Small intestine (tissue), 7 donors: ENCODE results near the gene GLT8D2. TPM values are rescaled to one million over a fixed set of nuclear protein-coding genes. Genes with fewer than 3 reads are reported as not detected.

ENCODE experiments used
- DNase-seq, 2 donors: peaks; one replicate each; pipeline versions ENCODE4 v3.0.0 to v3.0.0-alpha.2; 2013
- FAIRE-seq: peaks from 2 replicates; lab custom pipeline; 2012; peaks lifted over from hg19 to GRCh38; lab: Jason Lieb, UNC
- H3K27ac ChIP-seq, 3 donors: one replicate each; pipeline ENCODE4 v1.5.1; 2013; ENCODE audit warnings: low read length in 2 of 3, mild to moderate bottlenecking in 2 of 3, control low read depth in 1 of 3, inconsistent platforms in 1 of 3, low read depth in 1 of 3, moderate library complexity in 1 of 3
- H3K27me3 ChIP-seq, 3 donors: one replicate each; pipeline ENCODE4 v1.6.1; 2013; ENCODE audit warnings: low read length in 3 of 3, inconsistent platforms in 1 of 3; ENCODE audit not compliant: control insufficient read depth in 3 of 3, insufficient read depth in 3 of 3
- H3K36me3 ChIP-seq, 3 donors: one replicate each; pipeline ENCODE4 v1.6.1; 2013; ENCODE audit warnings: low read length in 3 of 3, inconsistent platforms in 1 of 3, low read depth in 1 of 3, mild to moderate bottlenecking in 1 of 3, moderate library complexity in 1 of 3; ENCODE audit not compliant: control insufficient read depth in 3 of 3, insufficient read depth in 2 of 3
- H3K4me1 ChIP-seq, 3 donors: one replicate each; pipeline ENCODE4 v1.6.1; 2013; ENCODE audit warnings: low read length in 2 of 3, inconsistent platforms in 1 of 3, low read depth in 1 of 3, mild to moderate bottlenecking in 1 of 3, moderate library complexity in 1 of 3; ENCODE audit not compliant: control insufficient read depth in 3 of 3, insufficient read depth in 2 of 3
- H3K4me3 ChIP-seq, 3 donors: one replicate each; pipeline ENCODE4 v1.5.1; 2013; ENCODE audit warnings: low read length in 3 of 3, control low read depth in 1 of 3, inconsistent platforms in 1 of 3, low read depth in 1 of 3, mild to moderate bottlenecking in 1 of 3, moderate library complexity in 1 of 3
- H3K9me3 ChIP-seq, 2 donors: one replicate each; pipeline ENCODE4 v1.6.1; 2013; ENCODE audit warnings: low read depth in 1 of 2, low read length in 1 of 2; ENCODE audit not compliant: control insufficient read depth in 2 of 2, insufficient read depth in 1 of 2
- WGBS, 3 donors: extraction: QIAGEN DNeasy Blood & Tissue Kit; methylation state at CpG; one replicate each; pipeline ENCODE4 v1.1.7; 2013; 5-methylcytosine and 5-hydroxymethylcytosine counted together
- polyA plus RNA-seq, 4 donors: library from polyadenylated mRNA; stranded (reverse) in 3 of 4; unstranded in 1 of 4; fragments of 200-250 nt in 3 of 4; fragments of 120-200 nt in 1 of 4; gene quantifications; one replicate each; pipeline versions ENCODE4 v1.2.1 to v1.2.3, GENCODE V29; 2013
- donor health status: healthy with polysubstance abuse.
- donor health status: control.
- donor health status: control.
- donor health status: Bipolar disorder and iron deficiency.
- donor health status: healthy.

Gene GLT8D2
- polyA plus RNA-seq, 4 donors = 0.54 to 10.9 (median 5.2) TPM; not detected in 1

- Histone ChIP-seq H3K27ac (no peak overlapping the region), H3K36me3 (no peaks in the 10 kb centered on the region), H3K4me1 (peaks cover 1 to 3% (median 2%) of the 10 kb centered on the region in 3 donors), H3K27me3 (peaks cover 0 to 14% (median 0%) of the 10 kb centered on the region in 3 donors), H3K9me3 (peaks cover 0 to 6% of the 10 kb centered on the region in 2 donors), H3K4me3 (no peak overlapping the region)
- FAIRE-seq (no peak), DNase-seq (no peak)
- 73 to 87% (median 77%) methylated on average over 2 of the region's 2 CpGs for WGBS, 3 donors
Measured at GRCh38 chr12:104059963-104060362, 10.0 kb upstream of the GLT8D2 start.

GRCh38 chr12:104058802-104059201 lies 8.8 kb upstream of the GLT8D2 start:
- 82 to 87% (median 86%) methylated on average over 4 of the region's 4 CpGs for WGBS, 3 donors

GRCh38 chr12:104057771-104058197 lies 7.8 kb upstream of the GLT8D2 start:
- no peak for FAIRE-seq
- H3K9me3 ChIP-seq = peaks cover 0 to 6% of the 10 kb centered on the region in 2 donors

More at GRCh38 chr12:104058802-104059201, 8.8 kb upstream of the GLT8D2 start:
- peaks cover 0 to 16% (median 0%) of the 10 kb centered on the region in 3 donors for H3K27me3 ChIP-seq
- no peak for DNase-seq
- no peak overlapping the region for H3K27ac ChIP-seq
- H3K36me3 ChIP-seq = no peaks in the 10 kb centered on the region
- H3K4me3 ChIP-seq = no peak overlapping the region
- peaks cover 0 to 6% of the 10 kb centered on the region in 2 donors for H3K9me3 ChIP-seq
- H3K4me1 ChIP-seq = peaks cover 0 to 3% (median 2%) of the 10 kb centered on the region in 3 donors
- no peak for FAIRE-seq

GRCh38 chr12:104056419-104056972 lies 6.5 kb upstream of the GLT8D2 start:
- H3K36me3 ChIP-seq = no peaks in the 10 kb centered on the region
- 25 to 63% (median 36%) methylated on average over 4 of the region's 4 CpGs for WGBS, 3 donors
- peaks cover 0 to 3% (median 2%) of the 10 kb centered on the region in 3 donors for H3K4me1 ChIP-seq
- FAIRE-seq = no peak
- H3K27ac ChIP-seq = no peak overlapping the region
- DNase-seq = no peak
- no peak overlapping the region for H3K4me3 ChIP-seq
- H3K27me3 ChIP-seq = peaks cover 0 to 16% (median 0%) of the 10 kb centered on the region in 3 donors
- peaks cover 0 to 6% of the 10 kb centered on the region in 2 donors for H3K9me3 ChIP-seq

More at GRCh38 chr12:104057771-104058197, 7.8 kb upstream of the GLT8D2 start:
- H3K27me3 ChIP-seq = peaks cover 0 to 16% (median 0%) of the 10 kb centered on the region in 3 donors
- peak; percentile 19 to 24 for DNase-seq
- H3K36me3 ChIP-seq = no peaks in the 10 kb centered on the region
- WGBS, 3 donors = 0 to 4% (median 2%) methylated on average over 1 of the region's 1 CpG
- peaks cover 0 to 3% (median 2%) of the 10 kb centered on the region in 3 donors for H3K4me1 ChIP-seq
- no peak overlapping the region for H3K27ac ChIP-seq
- no peak overlapping the region for H3K4me3 ChIP-seq

- DNase-seq = peak in 1 of 2 donors; percentile 56
- 7 to 27% (median 13%) methylated on average over 5 of the region's 5 CpGs for WGBS, 3 donors
- Histone ChIP-seq H3K27me3 (peaks cover 0 to 15% (median 0%) of the 10 kb centered on the region in 3 donors), H3K4me3 (no peak overlapping the region), H3K4me1 (peaks cover 0 to 3% (median 2%) of the 10 kb centered on the region in 3 donors), H3K9me3 (peaks cover 0 to 6% of the 10 kb centered on the region in 2 donors), H3K27ac (no peak overlapping the region), H3K36me3 (no peaks in the 10 kb centered on the region)
- no peak for FAIRE-seq
Measured at GRCh38 chr12:104055686-104056388, 5.8 kb upstream of the GLT8D2 start.

GRCh38 chr12:104054681-104055346 lies 4.8 kb upstream of the GLT8D2 start:
- no peak for FAIRE-seq

GRCh38 chr12:104050436-104050835 lies 449 bp upstream of the GLT8D2 start:
- 44 to 57% (median 48%) methylated on average over 3 of the region's 3 CpGs for WGBS, 3 donors
- DNase-seq (no peak), FAIRE-seq (no peak)
- H3K36me3 ChIP-seq = no peaks in the 10 kb centered on the region
- H3K4me3 ChIP-seq = peak overlapping the region in 1 of 3 donors; percentile 29
- H3K9me3 ChIP-seq = no peaks in the 10 kb centered on the region
- peaks cover 0 to 17% (median 0%) of the 10 kb centered on the region in 3 donors for H3K27me3 ChIP-seq
- H3K4me1 ChIP-seq = peaks cover 0 to 2% (median 0%) of the 10 kb centered on the region in 3 donors
- peak overlapping the region in 2 of 3 donors; percentile 38 to 53 for H3K27ac ChIP-seq

More at GRCh38 chr12:104054681-104055346, 4.8 kb upstream of the GLT8D2 start:
- peaks cover 0 to 3% (median 2%) of the 10 kb centered on the region in 3 donors for H3K4me1 ChIP-seq
- whole genome bisulfite sequencing, 3 donors = 66 to 90% (median 86%) methylated on average over 4 of the region's 4 CpGs
- DNase-seq = no peak
- peaks cover 0 to 6% of the 10 kb centered on the region in 2 donors for H3K9me3 ChIP-seq
- no peak overlapping the region for H3K27ac ChIP-seq
- no peak overlapping the region for H3K4me3 ChIP-seq
- H3K36me3 ChIP-seq = no peaks in the 10 kb centered on the region
- H3K27me3 ChIP-seq = peaks cover 0 to 18% (median 0%) of the 10 kb centered on the region in 3 donors
